IPS DF 4.7 (cell line): Measurements from ENCODE around the gene KNTC1.
"Not testable (repeated sequence)": the region's sequence is repeated elsewhere in the genome, so short reads cannot be mapped to it uniquely, and the experiment has no call there.

ENCODE experiments used
- DNase-seq: peaks from one replicate; pipeline ENCODE4 v3.0.0-alpha.2; 2013; ENCODE audit warnings: low spot score; ENCODE audit errors: extremely low read depth

The KNTC1 gene

DNA sequence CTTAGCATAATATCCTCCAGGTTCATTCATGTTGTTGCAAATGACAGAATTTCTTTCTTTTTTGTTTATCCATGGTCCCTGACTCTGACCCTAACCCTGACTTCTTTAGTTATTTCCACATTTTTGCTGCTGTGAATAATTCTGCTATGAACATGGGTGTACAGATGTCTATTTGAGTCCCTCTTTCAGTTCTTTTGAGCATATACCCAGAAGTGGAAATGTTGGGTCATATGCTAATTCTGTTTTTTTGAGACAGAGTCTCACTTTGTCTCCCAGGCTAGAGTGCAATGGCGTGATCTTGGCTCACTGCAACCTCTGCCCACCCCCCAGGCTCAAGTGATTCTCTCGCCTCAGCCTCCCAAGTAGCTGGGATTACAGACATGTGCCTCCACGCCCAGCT is 33.1 kb downstream of the KNTC1 start:
- DNase-seq: no peak

DNA sequence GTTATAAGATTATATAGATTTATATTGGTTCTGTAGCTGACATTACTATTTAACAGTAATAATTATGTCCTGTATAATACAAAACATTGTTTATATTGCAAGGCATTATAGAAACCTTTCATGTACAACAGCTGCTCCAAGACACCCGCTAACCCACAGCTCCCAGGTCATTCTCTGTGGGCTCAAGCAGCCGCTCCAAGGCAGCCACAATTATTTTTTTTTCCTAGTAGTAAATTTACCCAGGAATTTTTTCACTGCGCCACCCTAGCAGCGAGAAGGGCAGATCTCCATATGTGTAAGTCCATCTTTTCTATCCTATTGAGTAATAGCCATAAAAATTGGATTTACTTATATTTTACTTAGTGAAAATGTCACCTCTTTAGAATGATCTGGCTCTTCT is 36.3 kb downstream of the KNTC1 start:
- no peak for DNase-seq

DNA sequence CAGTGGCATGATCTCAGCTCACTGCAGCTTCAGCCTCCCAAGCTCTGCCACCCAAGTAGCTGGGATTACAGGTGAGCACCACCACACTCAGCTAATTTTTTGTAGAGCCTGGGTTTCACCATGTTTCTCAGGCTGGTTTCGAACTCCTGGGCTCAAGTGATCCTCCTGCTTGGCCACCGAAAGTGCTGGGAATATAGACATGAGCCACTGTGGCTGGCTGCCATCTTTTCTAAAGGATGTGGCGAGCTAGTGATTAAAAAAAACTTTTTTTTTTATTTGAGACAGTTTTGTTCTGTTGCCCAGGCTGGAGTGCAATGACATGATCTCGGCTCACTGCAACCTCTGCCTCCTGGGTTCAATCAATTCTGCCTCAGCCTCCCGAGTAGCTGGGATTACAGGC is 39.8 kb downstream of the KNTC1 start:
- DNase-seq: not testable (repeated sequence)

DNA sequence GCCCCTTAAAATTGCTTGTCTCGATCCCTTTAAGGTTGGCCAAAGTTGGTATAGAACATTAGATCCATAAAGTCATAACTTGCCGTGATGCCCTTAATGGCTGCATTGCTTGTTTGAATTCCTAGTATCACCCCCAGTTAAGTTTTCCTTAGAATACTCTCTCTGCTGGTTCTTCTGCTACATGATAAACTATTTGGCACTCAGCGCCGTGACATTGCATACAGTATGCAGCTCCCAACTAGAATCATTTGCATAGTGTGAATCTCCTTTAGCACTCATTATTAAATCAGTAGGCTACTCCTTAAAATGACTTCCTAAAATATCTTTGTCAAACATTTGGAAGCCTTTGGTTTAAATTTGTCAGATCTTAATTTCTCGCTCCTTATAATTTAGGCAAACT is 42.2 kb downstream of the KNTC1 start:
- no peak for DNase-seq

DNA sequence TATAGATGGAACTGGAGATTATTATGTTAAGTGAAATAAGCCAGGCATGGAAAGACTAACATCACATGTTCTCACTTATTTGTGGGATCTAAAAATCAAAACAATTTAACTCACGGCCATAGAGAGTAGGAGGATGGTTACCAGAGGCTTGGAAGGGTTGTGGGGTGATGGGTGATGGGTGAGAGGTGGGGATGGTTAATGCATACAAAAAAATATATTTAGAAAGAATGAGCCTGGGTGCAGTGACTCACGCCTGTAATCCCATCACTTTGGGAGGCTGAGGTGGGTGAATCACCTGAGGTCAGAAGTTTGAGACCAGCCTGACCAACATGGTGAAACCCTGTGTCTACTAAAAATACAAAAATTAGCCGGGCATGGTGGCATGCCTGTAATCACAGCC is 43.0 kb downstream of the KNTC1 start:
- DNase-seq: not testable (repeated sequence)

DNA sequence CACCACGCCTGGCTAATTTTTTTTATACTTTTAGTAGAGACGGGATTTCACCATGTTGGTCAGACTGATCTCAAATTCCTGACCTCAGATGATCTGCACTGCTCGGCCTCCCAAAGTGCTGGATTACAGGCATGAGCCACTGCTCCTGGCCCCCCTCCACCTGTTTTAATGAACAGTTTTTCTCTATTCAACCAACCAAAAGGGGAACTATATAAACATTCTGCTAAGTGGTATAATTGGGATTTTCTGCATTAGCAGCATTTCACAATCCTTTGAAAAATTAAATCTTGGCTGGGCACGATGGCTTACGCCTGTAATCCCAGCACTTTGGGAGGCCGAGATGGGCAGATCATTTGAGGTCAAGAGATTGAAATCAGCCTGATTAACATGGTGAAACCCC is 44.8 kb downstream of the KNTC1 start:
- DNase-seq: no peak

DNA sequence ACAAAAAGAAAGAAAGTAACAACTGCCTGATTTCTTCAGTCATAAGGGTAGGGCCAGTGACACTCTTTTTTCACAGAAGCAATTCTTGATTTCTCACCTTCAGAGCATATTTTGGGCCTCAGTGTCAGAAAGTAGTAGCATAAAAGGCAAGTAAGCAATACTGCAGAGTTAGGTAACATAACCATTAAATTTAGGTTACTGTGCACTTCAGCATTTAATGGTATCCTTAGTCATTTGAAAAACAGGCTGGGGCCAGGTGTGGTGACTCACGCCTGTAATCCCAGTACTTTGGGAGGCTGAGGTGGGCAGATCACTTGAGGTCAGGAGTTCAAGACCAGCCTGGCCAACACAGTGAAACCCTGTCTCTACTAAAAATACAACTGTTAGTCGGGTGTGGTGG is 56.2 kb downstream of the KNTC1 start:
- DNase-seq: not testable (repeated sequence)

DNA sequence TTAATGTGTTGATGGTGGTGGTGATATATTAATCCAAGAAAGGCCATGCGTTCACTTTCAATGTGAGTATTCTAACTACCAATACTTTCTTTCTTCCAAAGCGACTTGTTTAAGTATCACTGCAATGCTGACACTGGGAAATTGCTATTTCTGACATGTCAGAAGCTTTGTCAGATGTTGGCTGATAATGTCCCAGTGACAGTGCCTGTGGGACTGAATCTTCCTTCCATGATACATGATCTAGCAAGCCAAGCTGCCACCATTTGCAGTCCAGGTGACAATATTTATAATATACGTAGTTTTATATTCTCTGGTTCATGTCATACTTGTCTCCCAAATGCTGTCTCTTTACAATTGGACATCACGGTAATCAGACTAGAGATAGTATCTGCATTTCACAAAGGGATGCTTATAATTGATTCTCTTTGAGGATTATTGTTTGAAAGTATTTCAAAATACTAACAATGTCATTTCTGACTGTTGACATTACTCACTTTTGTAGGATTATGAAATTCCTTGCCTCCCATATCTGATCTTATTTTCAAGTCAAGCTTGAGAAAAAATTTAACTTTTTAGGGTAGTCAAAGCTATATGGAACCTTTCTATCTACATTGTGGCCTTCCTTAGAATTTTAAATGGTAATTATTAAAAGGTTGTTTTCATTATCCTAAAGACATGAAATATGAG is 57.3 kb downstream of the KNTC1 start:
- no peak for DNase-seq

DNA sequence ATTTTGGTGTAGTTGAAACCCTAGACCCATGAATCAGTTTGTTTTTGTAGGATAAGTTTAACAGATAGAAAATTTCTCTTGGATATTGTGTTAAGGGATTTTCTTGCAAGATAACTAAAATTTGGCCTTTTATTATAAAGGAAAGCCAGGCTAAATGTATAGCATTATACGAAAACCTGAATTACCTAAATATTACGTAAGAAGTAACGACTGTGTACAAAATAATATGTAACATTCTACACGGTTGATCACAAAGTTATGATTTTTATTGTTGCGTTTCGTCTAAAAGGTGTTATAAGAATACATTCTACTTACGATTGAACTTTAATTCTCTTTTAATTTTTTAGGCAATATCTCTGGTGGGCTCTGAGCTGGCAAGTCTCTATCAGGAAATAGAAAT is 63.9 kb downstream of the KNTC1 start:
- no peak for DNase-seq

DNA sequence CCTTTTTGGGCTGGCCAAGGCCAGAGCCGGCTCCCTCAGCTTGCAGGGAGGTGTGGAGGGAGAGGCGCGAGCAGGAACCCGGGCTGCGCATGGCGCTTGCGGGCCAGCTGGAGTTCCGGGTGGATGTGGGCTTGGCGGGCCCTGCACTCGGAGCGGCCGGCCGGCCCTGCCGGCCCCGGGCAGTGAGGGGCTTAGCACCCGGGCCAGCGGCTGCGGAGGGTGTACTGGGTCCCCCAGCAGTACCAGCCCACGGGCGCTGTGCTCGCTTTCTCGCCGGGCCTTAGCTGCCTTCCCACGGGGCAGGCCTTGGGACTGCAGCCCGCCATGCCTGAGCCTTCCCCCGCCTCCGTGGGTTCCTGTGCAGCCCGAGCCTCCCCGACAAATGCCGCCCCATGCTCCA is 64.9 kb downstream of the KNTC1 start:
- not testable (repeated sequence) for DNase-seq

DNA sequence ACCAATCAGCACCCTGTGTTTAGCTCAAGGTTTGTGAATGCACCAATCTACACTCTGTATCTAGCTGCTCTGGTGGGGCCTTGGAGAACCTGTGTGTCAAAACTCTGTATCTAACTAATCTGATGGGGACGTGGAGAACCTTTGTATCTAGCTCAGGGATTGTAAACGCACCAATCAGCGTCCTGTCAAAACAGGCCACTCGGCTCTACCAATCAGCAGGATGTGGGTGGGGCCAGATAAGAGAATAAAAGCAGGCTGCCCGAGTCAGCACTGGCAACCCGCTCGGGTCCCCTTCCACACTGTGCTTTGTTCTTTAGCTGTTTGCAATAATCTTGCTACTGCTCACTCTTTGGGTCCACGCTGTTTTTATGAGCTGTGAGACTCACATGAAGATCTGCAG is 65.5 kb downstream of the KNTC1 start:
- not testable (repeated sequence) for DNase-seq

DNA sequence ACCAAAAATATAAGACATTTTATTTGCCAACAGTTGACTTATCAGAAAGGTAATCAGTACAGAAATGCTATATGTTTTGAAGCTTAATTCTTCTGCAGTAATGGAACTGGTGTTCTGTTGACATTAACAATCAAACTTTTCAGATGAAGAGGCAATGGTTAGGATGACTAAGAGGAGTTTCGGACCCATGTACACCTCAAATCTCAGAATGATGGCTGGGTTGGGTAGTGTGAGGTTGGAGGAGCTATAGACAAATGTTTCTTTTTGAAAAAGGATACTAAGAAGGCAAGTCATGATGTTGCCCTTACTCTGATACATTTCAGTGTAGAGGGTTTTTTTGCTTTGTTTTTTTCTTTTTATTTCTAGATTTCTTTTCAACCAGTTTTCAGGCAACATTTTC is 66.9 kb downstream of the KNTC1 start:
- DNase-seq: no peak

DNA sequence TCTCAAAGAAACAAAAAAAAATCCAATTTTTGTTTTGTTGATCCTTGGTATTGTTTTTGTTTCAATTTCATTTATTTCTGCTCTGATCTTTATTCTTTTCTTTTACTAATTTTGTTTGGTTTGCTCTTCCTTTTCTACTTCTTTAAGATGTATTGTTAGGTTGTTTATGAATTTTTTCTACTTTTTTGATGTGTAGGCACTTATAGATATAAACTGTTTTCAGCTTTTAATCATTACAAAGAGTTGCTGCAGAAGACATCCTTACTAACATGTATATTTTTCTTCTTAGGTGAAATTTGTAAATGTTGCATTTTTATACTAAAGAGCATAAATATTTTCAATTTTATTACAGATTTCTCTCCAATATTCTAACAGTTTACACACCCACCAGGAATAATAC is 69.8 kb downstream of the KNTC1 start:
- DNase-seq: no peak

DNA sequence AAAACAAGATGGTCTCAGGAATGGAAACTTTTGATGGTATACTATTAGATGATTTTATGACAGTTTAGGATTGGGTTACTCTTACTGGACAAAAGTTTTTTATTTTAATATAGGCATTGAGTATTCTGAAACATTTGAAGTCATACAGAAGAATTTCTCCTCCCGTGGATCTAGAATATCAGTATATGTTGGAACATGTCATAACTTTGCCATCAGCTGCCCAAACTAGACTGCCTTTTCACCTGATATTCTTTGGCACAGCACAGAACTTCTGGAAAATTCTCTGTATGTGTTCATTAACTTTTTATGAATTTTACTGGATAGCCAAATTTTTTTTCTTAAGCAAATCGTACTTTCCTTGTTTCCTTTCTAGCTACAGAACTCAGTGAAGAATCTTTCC is 75.4 kb downstream of the KNTC1 start:
- DNase-seq: no peak

DNA sequence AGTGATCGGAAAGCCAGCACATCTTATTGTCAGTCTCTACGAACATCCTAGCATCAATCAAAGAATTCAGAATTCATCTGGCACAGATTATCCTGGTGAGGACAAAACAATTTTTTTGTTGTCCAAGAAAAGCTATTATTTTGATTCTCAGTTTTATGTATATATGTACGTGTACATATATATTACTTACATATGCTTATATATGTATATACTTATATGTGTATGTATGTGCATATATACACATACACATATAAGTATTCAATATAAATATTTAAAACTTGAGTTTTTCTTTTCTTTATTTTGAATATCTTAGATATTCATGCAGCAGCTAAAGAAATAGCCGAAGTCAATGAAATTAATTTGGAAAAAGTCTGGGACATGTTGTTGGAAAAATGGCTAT is 77.9 kb downstream of the KNTC1 start:
- no peak for DNase-seq

DNA sequence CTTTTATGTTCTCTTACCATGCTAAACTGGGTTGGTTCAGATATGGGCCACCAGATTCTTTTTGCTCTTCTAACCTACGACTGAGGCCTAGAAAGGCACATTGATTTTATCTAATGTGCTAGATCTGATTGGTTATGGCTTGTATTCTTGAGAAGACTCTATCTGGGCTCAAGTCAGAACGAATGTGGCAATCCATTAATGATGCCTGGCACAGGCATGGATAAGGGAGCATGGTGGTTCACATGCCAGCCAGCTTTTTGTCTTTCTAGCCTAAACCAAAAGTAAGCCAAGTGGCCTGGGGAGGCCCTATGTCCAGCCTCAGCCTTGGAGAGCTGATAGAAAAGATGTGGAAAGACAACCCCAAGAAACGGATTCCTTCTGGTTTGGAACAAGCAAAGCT is 82.7 kb downstream of the KNTC1 start:
- no peak for DNase-seq

DNA sequence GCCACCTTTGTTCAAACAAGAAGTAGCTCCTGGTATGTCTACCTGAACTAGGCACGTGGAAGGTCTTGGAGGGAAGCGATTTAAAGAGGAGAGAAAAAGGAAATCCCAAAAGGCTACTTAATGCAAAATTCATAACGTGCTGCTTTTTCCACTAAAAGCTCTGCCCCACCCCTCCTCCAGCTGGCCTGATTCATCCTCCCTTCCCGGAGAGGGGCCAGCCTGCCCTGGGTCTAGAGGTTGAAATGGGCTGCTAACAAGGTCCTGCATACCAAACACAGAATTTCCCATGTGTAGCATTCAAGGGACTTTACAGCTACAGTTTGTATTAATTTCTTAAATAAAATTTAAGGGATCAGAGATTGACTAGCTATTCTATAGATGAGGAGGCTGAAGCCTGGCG is 83.2 kb downstream of the KNTC1 start:
- no peak for DNase-seq

DNA sequence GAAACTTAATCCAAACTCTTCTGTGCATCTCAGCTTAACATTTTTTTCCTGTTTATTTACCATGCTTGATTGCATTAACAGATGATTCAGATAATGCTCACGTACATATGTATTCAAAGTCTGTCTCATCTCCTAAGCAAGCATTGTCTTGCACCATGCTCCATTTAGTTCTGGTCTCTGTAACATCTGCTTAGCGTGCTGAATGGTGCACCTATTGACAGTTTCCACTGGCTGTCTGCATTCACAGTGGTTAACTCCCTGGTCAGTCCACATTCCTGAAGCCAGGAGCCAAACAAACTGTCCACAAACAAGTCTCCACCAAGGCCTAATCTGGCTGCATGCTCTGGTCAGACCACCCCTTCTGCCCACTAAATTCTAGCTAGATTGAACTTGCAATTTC is 83.9 kb downstream of the KNTC1 start:
- no peak for DNase-seq

DNA sequence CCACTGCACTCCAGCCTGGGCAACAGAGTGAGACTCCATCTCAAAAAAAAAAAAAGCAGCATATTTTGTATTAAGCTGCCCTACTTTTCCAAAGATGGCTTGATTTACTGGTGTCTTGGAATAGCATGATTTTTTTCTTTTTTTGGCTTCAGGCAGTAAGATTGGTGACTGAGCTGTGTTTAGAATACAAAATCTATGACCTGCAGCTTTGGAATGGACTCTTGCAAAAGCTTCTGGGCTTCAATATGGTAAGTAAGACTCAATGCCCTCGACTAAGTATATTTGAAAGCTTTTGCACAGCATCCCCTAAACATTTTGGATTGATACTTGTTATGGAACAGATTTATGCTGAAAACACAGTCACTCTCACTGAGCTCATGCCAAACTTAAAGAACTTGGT is 87.8 kb downstream of the KNTC1 start:
- DNase-seq: no peak

DNA sequence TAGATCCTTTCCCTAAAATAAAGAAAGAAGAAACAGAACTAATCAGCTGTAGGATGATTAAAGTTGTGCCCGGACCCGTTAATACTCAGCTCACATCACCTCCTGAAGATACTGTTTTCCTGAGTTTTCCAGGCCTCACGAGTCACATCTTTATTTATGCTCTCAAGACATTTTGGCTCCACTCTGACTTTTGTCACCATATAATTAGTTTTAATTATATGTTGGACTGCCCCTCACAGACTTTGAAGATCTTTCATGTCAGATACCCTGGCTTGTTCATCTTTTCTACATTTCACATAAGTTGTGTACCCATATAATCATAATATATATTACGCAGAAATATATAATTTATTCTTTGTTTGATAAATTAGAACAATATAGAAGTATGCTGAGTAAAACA is 88.7 kb downstream of the KNTC1 start:
- no peak for DNase-seq

DNA sequence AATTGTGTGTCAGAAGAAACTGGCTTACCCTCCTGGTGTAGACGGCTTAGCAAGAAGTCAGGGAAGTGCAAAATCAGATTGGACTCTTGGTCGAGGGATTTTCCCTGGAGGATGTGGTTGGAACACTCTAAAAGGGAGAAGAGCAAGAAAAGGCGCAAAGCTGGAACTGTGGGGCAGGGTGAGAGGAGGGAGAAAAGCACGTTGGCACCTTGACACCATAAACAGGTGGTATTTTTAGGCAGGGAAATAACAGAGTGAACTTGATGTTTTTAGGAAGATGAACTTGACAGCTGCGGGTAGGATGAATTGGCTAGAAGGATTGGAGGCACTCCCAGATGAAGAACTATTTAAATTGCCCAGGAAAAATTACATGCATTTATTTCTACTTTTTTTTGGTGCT is 108.4 kb downstream of the KNTC1 start:
- no peak for DNase-seq

DNA sequence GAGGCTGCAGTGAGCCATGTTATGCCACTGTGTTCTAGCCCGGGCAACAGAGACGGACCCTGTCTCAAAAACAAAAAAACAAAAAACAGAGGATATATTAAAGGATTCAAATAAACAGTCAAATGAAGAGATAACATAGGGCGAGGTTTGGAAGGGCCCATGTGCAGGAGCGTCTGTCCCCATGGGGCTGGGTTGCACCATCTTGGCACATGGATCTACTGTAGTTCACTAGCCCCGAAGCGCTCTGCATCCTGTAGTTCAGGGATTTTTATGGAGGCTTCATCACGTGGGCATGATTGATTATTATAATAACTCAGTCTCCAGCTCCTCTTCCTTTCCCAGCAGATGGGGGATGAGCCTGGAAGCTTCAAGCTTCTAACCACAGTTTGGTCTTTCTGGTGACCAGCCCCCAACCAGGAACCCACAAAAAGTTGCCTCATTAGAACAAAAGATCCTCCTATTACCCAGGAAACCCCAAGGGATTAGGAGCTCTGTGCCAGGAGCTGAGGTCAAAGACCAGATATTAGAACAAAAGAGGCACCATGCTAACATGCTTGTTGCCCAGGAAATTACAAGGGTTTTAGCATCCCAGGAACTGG is 116.3 kb downstream of the KNTC1 start:
- DNase-seq: no peak

DNA sequence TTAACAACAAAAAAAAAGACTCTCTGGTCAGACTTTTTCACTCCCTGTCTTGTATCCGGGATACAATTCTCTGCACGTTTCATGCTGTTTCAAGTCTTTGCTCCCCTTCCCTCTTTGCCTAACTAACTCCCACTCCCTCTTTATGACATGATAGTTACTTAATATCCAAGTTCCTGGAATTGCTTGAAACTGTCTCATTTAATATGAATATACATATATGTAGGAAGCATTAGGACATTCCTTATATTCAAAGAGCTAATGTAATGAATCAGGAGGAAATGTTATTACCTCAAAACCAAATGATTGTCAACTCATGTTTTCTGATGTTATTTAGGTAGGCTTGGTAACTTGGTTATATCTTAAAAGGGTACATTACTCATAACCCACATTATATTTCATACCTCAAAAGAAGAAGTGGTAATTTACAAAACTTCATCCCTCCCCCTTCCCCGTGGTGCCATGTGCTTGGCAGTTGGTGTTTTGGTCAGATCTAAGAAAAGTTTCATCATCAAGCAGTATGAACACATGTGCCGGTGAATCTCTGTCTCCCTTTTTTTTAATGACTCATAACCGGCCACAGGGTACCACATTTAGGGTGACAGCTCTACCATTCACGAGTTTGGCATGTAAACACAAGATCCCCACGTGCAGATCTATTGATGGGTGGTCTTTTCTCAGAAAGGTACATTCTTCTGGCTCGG is 119.6 kb downstream of the KNTC1 start:
- no peak for DNase-seq
